Osteoblast (primary cell): ENCODE data around the gene C12orf56. TPM values are rescaled to one million over a fixed set of nuclear protein-coding genes. Genes with fewer than 3 reads are reported as not detected.
"Not testable (repeated sequence)": the region's sequence is repeated elsewhere in the genome, so short reads cannot be mapped to it uniquely, and the experiment has no call there.

Experiments used
- DNase-seq: peaks from one replicate; pipeline ENCODE4 v3.0.0; 2011; ENCODE audit warnings: low spot score, mixed read lengths; ENCODE audit not compliant: insufficient read length; ENCODE audit errors: missing footprints
- H2AFZ ChIP-seq: 2 replicates; pipeline ENCODE4 v1.6.0; 2011; ENCODE audit warnings: mild to moderate bottlenecking, low read length
- H3K27ac ChIP-seq: 2 replicates; pipeline ENCODE4 v1.5.1; 2011; ENCODE audit warnings: mild to moderate bottlenecking, low read depth, low read length, moderate library complexity
- H3K27me3 ChIP-seq: 2 replicates; pipeline ENCODE4 v1.6.0; 2012; ENCODE audit warnings: mild to moderate bottlenecking, control low read depth, inconsistent platforms, low read length, moderate library complexity; ENCODE audit not compliant: insufficient read depth
- H3K36me3 ChIP-seq: 2 replicates; pipeline ENCODE4 v1.5.1; 2011; ENCODE audit warnings: mild to moderate bottlenecking, low read length, control low read depth, moderate library complexity; ENCODE audit not compliant: insufficient read depth
- H3K4me1 ChIP-seq: 2 replicates; pipeline ENCODE4 v1.5.1; 2011; ENCODE audit warnings: mild to moderate bottlenecking, low read length, control low read depth, moderate library complexity; ENCODE audit not compliant: insufficient read depth
- H3K4me2 ChIP-seq: 2 replicates; pipeline ENCODE4 v1.6.0; 2011; ENCODE audit warnings: mild to moderate bottlenecking, low read length; ENCODE audit not compliant: insufficient read depth
- H3K4me3 ChIP-seq: fragments of 200-600 bp; sonication (generic); 3 replicates; pipeline ENCODE4 v1.5.1; 2012; ENCODE audit warnings: mild to moderate bottlenecking, low read length, inconsistent platforms; ENCODE audit not compliant: insufficient read depth
- H3K79me2 ChIP-seq: 2 replicates; pipeline ENCODE4 v1.6.0; 2012; ENCODE audit warnings: mild to moderate bottlenecking, low read length, control low read depth, inconsistent platforms; ENCODE audit not compliant: insufficient read depth
- H3K9me3 ChIP-seq: 2 replicates; pipeline ENCODE4 v1.5.1; 2011; ENCODE audit warnings: low read depth, low read length, control low read depth
- H4K20me1 ChIP-seq: 2 replicates; pipeline ENCODE4 v1.6.0; 2012; ENCODE audit warnings: mild to moderate bottlenecking, low read length, control low read depth; ENCODE audit not compliant: insufficient read depth
- small RNA-seq: library from RNA; depleted of rRNA; stranded (forward); fragments of <200 nt; gene quantifications from one replicate; pipeline ENCODE3, GENCODE V24; 2012
- total RNA-seq: library from RNA; depleted of rRNA; stranded (reverse); fragments of >200 nt; gene quantifications from 2 replicates; pipeline ENCODE4 v1.2.3, GENCODE V29; 2012
- TF ChIP-seq, protein P1 (sequence below): IDR thresholded peaks from 2 replicates; pipeline ENCODE4 v1.5.1; 2011; ENCODE audit warnings: mild to moderate bottlenecking, low read depth, low read length, moderate library complexity; ENCODE audit errors: extremely low read depth

The C12orf56 gene
- total RNA-seq, 1 donor = 0.36 TPM

- H4K20me1 ChIP-seq = no peaks in the 10 kb centered on the region
- H3K27ac ChIP-seq = no peak overlapping the region
- TF ChIP-seq, protein P1, sequence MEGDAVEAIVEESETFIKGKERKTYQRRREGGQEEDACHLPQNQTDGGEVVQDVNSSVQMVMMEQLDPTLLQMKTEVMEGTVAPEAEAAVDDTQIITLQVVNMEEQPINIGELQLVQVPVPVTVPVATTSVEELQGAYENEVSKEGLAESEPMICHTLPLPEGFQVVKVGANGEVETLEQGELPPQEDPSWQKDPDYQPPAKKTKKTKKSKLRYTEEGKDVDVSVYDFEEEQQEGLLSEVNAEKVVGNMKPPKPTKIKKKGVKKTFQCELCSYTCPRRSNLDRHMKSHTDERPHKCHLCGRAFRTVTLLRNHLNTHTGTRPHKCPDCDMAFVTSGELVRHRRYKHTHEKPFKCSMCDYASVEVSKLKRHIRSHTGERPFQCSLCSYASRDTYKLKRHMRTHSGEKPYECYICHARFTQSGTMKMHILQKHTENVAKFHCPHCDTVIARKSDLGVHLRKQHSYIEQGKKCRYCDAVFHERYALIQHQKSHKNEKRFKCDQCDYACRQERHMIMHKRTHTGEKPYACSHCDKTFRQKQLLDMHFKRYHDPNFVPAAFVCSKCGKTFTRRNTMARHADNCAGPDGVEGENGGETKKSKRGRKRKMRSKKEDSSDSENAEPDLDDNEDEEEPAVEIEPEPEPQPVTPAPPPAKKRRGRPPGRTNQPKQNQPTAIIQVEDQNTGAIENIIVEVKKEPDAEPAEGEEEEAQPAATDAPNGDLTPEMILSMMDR = no peak
- no peaks in the 10 kb centered on the region for H3K79me2 ChIP-seq
- peaks cover 5% of the 10 kb centered on the region for H3K36me3 ChIP-seq
- H3K4me2 ChIP-seq = no peak overlapping the region
- H3K27me3 ChIP-seq = no peaks in the 10 kb centered on the region
- peaks cover 9% of the 10 kb centered on the region for H3K4me1 ChIP-seq
- H3K4me3 ChIP-seq = no peak overlapping the region
- no peaks in the 10 kb centered on the region for H3K9me3 ChIP-seq
- no peak for DNase-seq
- peak overlapping the region; percentile 16 for H2AFZ ChIP-seq
Measured at GRCh38 chr12:64219145-64219544, 171.4 kb downstream of the C12orf56 start.

GRCh38 chr12:64218597-64218996 lies 172.0 kb downstream of the C12orf56 start:
- no peak for DNase-seq

DNA sequence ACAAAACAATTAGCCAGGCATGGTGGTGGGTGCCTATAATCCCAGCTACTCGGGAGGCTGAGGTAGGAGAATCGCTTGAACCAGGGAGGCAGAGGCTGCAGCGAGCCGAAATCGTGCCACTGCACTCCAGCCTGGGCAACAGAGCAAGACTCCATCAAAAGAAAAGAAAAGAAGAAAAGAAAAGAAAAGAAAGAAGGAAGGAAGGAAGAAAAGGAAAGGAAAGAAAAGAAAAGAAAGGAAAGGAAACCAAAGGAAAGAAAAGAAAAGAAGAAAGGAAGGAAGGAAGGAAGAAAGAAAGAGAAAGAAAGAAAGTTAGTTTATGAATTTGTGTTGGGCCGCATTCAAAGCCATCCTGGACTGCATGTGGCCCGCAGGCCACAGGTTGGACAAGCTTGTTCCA lies 172.9 kb downstream of the C12orf56 start:
- H3K9me3 ChIP-seq, H3K4me3 ChIP-seq: not testable (repeated sequence)

More at GRCh38 chr12:64218597-64218996, 172.0 kb downstream of the C12orf56 start:
- H2AFZ ChIP-seq = no peak overlapping the region
- H3K4me1 ChIP-seq = peaks cover 9% of the 10 kb centered on the region
- no peaks in the 10 kb centered on the region for H4K20me1 ChIP-seq
- H3K79me2 ChIP-seq = no peaks in the 10 kb centered on the region
- H3K4me3 ChIP-seq = no peak overlapping the region
- H3K27ac ChIP-seq = no peak overlapping the region
- no peak overlapping the region for H3K4me2 ChIP-seq
- peaks cover 5% of the 10 kb centered on the region for H3K36me3 ChIP-seq
- TF ChIP-seq, protein P1 = no peak
- no peaks in the 10 kb centered on the region for H3K27me3 ChIP-seq
- H3K9me3 ChIP-seq = no peaks in the 10 kb centered on the region

DNA sequence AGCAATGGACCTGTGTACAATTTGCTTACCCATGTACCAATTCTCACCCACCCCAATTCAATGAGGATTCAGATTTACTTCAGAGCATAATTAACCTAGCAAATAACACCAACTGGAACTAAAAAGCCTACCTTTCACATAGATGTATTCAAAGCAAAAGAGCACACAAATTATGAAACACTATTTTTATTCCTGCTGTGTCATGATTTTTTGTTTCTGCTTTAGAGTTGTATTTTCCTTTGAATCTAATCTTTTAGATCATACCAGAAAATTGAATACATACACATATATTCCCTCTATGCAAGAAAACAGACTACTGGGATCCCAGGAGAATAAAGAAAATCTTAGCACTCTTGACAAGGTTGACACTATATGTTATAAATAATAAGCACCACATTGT lies 174.3 kb downstream of the C12orf56 start:
- DNase-seq = peak; percentile 23
- H4K20me1 ChIP-seq = no peaks in the 10 kb centered on the region
- no peak overlapping the region for H2AFZ ChIP-seq
- H3K4me3 ChIP-seq = no peak overlapping the region
- H3K4me2 ChIP-seq = no peak overlapping the region
- peaks cover 5% of the 10 kb centered on the region for H3K4me1 ChIP-seq
- H3K27me3 ChIP-seq = no peaks in the 10 kb centered on the region
- peaks cover 5% of the 10 kb centered on the region for H3K36me3 ChIP-seq
- H3K79me2 ChIP-seq = no peaks in the 10 kb centered on the region
- TF ChIP-seq, protein P1 = no peak
- H3K9me3 ChIP-seq = no peaks in the 10 kb centered on the region
- no peak overlapping the region for H3K27ac ChIP-seq

More for the DNA sequence above, 172.9 kb downstream of the C12orf56 start:
- not testable (repeated sequence) for H2AFZ ChIP-seq, H3K79me2 ChIP-seq, H3K36me3 ChIP-seq, H3K4me2 ChIP-seq, H3K4me1 ChIP-seq, DNase-seq, H4K20me1 ChIP-seq, H3K27me3 ChIP-seq, H3K27ac ChIP-seq

Small RNA genes lying within 50 kb of the gene (small RNA-seq; reads per million reads assigned to genes)
- gene RF01210 (not detected), gene RNU5A-7P (not detected)

Other genes starting within 250 kb of the C12orf56 start
- 5.4 and 6.8 TPM in 2 replicates for gene KICS2, start 168.5 kb downstream of the C12orf56 start, total RNA-seq
- gene XPOT, start 13.6 kb upstream of the C12orf56 start, total RNA-seq = 208 and 217 TPM in 2 replicates
- gene TBK1, start 61.4 kb upstream of the C12orf56 start, total RNA-seq = 34.8 and 36.2 TPM in 2 replicates
- gene RASSF3, start 219.7 kb upstream of the C12orf56 start, total RNA-seq = 12.7 and 13.8 TPM in 2 replicates